Measurements from ENCODE around the gene FZR1.

Gene FZR1

DNA sequence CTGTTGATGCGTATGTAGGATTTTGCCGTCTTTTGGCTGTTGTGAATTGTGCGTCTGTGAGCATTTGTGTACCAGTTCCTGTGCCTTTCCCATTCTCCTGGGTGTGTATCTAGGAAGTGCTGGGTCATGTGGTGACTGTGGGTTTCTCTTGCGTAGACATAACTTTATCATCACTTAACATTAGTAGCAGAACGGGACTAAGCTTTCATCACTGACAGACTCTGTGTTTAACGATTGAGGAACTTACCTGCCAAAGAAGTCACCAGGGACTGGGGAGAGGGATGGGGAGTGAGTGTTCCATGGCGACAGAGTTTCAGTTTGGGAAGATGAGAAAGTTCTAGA lies 15.0 kb downstream of the FZR1 start:
- no peak overlapping the region for H3K4me3 ChIP-seq (replicated peaks; ENCODE audit: low read depth, low read length)
- TF ChIP-seq, protein P1, sequence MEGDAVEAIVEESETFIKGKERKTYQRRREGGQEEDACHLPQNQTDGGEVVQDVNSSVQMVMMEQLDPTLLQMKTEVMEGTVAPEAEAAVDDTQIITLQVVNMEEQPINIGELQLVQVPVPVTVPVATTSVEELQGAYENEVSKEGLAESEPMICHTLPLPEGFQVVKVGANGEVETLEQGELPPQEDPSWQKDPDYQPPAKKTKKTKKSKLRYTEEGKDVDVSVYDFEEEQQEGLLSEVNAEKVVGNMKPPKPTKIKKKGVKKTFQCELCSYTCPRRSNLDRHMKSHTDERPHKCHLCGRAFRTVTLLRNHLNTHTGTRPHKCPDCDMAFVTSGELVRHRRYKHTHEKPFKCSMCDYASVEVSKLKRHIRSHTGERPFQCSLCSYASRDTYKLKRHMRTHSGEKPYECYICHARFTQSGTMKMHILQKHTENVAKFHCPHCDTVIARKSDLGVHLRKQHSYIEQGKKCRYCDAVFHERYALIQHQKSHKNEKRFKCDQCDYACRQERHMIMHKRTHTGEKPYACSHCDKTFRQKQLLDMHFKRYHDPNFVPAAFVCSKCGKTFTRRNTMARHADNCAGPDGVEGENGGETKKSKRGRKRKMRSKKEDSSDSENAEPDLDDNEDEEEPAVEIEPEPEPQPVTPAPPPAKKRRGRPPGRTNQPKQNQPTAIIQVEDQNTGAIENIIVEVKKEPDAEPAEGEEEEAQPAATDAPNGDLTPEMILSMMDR (IDR thresholded peaks at IDR 0.05; ENCODE audit: low read length, missing control alignments) = no peak
- DNase-seq (ENCODE audit: low read depth) = no peak

DNA sequence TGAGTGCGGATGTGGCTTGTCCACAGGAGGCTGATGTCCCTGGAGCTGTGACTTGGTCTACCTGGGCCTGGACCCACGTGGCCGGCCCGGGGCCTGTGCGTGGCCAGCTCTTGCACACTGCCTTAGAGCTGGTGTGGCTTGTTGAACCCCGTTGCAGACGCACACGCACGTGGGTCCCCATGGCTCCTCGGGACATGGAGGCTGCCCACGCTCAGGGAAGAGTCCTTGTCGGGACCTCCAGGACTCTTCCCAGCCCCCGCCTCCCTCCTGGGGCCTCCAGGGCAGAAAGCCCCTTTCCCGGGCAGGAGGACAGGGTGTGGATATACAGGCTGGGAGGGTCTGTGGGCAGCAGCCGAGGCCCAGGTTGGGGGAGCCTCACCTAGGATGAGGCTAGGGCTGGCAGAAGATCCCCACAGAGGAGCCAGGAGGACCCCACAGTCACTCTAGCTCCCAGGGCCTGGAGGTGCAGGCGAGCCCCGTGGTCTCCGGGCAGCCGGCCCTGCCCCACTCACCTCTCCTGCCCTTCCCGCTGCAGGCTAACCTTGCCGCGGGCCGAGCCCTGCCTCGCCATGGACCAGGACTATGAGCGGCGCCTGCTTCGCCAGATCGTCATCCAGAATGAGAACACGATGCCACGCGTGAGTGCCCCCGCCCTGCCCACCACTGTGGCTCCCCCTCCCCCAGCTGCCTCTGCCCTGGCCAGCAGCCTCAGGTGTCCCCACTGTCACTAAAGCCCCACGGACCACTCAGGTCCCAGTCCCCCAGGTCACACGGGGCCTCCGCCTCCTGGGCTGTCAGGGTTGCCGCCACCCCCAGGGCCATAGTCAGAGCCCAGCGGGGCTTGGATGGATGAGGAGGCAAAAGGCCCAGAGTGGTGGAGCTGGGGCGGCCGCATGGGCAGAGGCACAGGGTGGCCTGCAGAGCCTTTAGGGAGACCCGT lies 16.6 kb downstream of the FZR1 start:
- TF ChIP-seq, protein P1 (IDR thresholded peaks at IDR 0.05; ENCODE audit: low read length, missing control alignments) = no peak
- no peak overlapping the region for H3K4me3 ChIP-seq (replicated peaks; ENCODE audit: low read depth, low read length)
- no peak for DNase-seq (ENCODE audit: low read depth)

DNA sequence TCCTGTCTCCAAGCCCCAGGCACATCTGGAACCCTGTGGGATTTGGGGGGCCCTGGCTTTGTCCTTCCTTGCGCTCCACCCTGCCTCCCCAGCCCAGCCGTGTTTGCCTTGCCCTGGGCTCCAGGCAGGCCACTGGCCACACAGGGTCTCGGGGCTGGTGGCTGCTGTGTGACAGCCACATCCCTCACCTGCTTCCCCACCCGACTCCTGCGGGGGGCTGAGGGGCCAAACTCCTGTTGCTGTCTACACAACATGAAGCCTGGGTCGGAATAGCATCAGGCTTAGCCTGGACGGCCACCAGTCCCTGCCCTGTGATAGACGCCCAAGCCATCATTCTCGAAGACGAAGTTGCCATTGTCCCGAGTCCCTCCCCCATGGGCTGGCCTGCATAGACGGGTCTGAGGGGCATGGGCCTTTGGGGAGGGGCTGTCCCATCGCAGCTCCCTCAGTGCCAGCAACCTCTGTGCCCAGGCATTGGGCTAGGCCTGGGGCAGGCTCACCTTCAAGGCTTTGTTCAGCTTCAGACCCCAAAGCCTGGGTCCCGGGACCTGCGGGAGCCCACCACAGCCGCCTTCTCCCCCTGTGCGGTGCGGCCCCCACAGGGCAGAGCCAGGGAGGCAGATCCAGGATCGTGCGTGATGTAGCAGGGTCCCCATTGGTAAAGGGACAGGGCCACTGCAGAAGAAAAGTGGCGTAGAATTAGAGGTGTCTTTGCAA lies 17.4 kb downstream of the FZR1 start:
- TF ChIP-seq, protein P1 (IDR thresholded peaks at IDR 0.05; ENCODE audit: low read length, missing control alignments) = no peak
- no peak for DNase-seq (ENCODE audit: low read depth)
- no peak overlapping the region for H3K4me3 ChIP-seq (replicated peaks; ENCODE audit: low read depth, low read length)

DNA sequence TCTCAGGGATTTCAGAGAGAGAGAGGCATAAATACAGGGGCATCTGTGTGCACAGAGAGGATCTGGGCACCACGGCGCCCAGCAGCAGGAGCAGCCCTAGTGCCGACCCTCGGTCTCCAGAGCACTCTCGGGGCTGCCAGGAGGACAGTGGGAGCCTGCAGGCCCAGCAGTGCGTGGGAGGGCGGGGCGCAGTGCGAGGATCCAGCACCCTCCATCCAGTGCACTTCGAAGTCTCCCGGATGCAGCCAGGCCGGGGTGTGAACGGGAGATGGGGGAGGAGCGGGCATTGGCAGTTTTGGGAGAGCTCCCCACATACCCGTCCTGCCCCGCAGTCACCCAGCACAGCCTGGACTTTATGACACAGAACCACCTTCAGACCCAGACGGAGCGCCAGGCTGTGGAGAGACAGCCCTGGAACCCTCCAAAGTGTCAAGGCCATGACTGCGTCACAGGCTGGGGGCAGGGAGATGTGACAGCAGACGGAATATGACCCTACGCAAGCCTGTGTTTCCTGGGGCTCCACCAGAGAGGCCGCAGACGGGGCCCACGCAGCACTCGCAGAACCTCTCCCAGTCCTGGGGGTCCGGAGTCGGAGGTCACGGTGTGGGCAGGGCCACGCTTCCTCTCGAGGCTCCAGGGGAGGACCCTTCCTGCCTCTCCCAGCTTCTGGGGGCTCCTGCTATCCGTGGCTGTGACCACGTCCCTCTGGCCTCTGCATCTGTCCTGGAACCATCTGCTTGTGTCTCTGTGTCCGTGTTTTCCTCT lies 18.1 kb downstream of the FZR1 start:
- H3K4me3 ChIP-seq (replicated peaks; ENCODE audit: low read depth, low read length) = no peak overlapping the region
- no peak for DNase-seq (ENCODE audit: low read depth)
- TF ChIP-seq, protein P1 (IDR thresholded peaks at IDR 0.05; ENCODE audit: low read length, missing control alignments) = no peak

DNA sequence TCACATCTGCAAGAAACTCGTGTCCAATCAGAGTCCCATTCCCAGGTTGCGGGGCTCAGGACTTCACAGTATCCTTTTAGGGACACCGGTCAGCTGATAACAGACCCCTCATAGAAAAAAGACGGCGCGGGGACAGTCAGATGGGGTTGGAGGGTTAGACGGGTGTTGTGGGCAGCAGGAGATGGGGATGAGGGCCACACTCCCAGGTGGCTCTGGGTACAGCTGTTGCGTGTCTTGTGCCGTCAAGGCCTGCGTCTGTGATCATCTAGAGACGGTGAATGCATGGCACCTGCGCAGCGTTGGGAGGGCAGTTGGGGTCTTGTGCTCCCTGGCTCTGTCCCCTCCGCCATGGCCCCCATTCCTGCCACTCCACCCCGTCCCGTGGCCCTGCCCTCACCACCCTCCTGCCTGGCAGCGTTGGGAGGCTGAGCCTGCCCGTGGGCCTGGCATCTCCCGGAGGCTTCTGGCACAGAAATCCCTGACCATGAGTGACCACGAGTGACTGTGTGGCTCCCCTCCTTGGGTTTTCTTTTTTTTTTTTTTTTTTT lies 18.9 kb downstream of the FZR1 start:
- TF ChIP-seq, protein P1 (IDR thresholded peaks at IDR 0.05; ENCODE audit: low read length, missing control alignments) = no peak
- DNase-seq (ENCODE audit: low read depth) = no peak
- H3K4me3 ChIP-seq (replicated peaks; ENCODE audit: low read depth, low read length) = no peak overlapping the region

DNA sequence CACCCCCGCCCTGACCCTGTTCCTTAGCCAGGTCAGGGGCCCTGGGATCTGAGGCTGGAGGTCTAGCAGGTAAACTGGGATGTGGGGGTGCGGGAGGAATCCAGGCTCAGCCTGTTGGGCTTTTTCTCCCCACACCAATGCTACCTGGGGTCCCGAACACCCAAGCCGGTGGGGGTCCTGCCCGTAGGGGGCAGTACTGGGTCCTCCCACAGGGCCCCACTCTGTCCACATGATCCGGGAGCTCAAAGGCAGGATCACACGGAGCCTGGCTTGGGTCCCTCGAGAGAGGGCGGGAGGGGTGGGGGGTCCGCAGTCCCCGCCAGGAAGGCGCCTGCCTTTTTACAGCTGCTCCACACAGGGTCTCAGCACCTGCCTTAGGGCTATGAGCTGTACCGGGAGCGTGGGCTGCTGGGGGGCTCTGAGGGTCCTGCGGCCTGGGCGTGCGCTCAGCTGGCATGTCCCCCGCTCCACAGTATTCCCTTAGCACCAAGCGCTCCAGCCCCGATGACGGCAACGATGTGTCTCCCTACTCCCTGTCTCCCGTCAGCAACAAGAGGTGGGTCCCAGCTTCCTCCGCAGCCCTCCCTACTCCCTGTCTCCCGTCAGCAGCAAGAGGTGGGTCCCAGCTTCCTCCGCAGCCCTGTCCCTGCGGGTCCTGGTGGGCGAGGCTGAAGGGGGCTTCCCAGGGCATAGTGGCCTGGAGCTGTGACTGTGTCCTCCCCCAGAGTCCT lies 20.6 kb downstream of the FZR1 start:
- no peak overlapping the region for H3K4me3 ChIP-seq (replicated peaks; ENCODE audit: low read depth, low read length)
- TF ChIP-seq, protein P1 (IDR thresholded peaks at IDR 0.05; ENCODE audit: low read length, missing control alignments) = no peak
- DNase-seq (ENCODE audit: low read depth) = no peak
